OCI-LY1 (cell line): Measurements from ENCODE around the gene UTRN.

Source experiments
- H2AFZ ChIP-seq: fragments of 200-600 bp; sonication (generic), shearing (Covaris generic); 2 replicates; pipeline ENCODE4 v1.6.0; 2014; ENCODE audit warnings: antibody characterized with exemption, mild to moderate bottlenecking, low read length
- H3F3A ChIP-seq: fragments of 200-600 bp; sonication (generic), shearing (Covaris generic); 2 replicates; pipeline ENCODE4 v1.6.0; 2014; ENCODE audit warnings: mild to moderate bottlenecking, antibody characterized with exemption, low read length, moderate library complexity; ENCODE audit not compliant: insufficient read depth
- H3K27ac ChIP-seq: fragments of 200-600 bp; sonication (generic); 2 replicates; pipeline ENCODE4 v1.5.1; 2014; ENCODE audit warnings: low read length, mixed run types, mild to moderate bottlenecking, low read depth; ENCODE audit not compliant: poor library complexity, severe bottlenecking
- H3K27me3 ChIP-seq: fragments of 200-600 bp; sonication (generic); 2 replicates; pipeline ENCODE4 v1.6.0; 2014; ENCODE audit warnings: antibody characterized with exemption, mild to moderate bottlenecking, low read length, moderate library complexity; ENCODE audit not compliant: insufficient read depth
- H3K36me3 ChIP-seq: fragments of 200-600 bp; sonication (generic); 2 replicates; pipeline ENCODE4 v1.6.1; 2014; ENCODE audit warnings: mild to moderate bottlenecking, antibody characterized with exemption, low read length, moderate library complexity, mixed read lengths; ENCODE audit not compliant: insufficient read depth
- H3K4me1 ChIP-seq: fragments of 200-600 bp; sonication (generic); 2 replicates; pipeline ENCODE4 v1.5.1; 2014; ENCODE audit warnings: mild to moderate bottlenecking, low read length, moderate library complexity; ENCODE audit not compliant: insufficient read depth, severe bottlenecking
- H3K4me2 ChIP-seq: fragments of 200-600 bp; sonication (generic), shearing (Covaris generic); 2 replicates; pipeline ENCODE4 v1.6.1; 2014; ENCODE audit warnings: low read length
- H3K4me3 ChIP-seq: fragments of 200-600 bp; sonication (generic); 2 replicates; pipeline ENCODE4 v1.5.1; 2014; ENCODE audit warnings: low read length, low read depth, mild to moderate bottlenecking, mixed read lengths; ENCODE audit not compliant: poor library complexity, severe bottlenecking
- H3K79me2 ChIP-seq: fragments of 200-600 bp; shearing (Covaris generic); 2 replicates; pipeline ENCODE4 v1.6.1; 2016; ENCODE audit warnings: mixed run types, low read length, mixed read lengths; ENCODE audit not compliant: insufficient read depth
- H3K9ac ChIP-seq: fragments of 200-600 bp; sonication (generic), shearing (Covaris generic); 2 replicates; pipeline ENCODE4 v1.6.1; 2014; ENCODE audit warnings: mild to moderate bottlenecking, low read length, mixed read lengths
- H3K9me2 ChIP-seq: fragments of 200-600 bp; sonication (generic), shearing (Covaris generic); 2 replicates; pipeline ENCODE4 v1.6.1; 2014; ENCODE audit warnings: low read depth, mild to moderate bottlenecking, low read length, mixed read lengths
- H3K9me3 ChIP-seq: fragments of 200-600 bp; shearing (Covaris generic); 2 replicates; pipeline ENCODE4 v1.6.1; 2014; ENCODE audit warnings: low read length, mixed read lengths
- H4K20me1 ChIP-seq: fragments of 200-600 bp; sonication (generic), shearing (Covaris generic); 2 replicates; pipeline ENCODE4 v1.6.0; 2016; ENCODE audit warnings: mild to moderate bottlenecking, low read length; ENCODE audit not compliant: insufficient read depth
- CTCF ChIP-seq: fragments of 200-600 bp; sonication (generic), shearing (Covaris generic); IDR thresholded peaks from 2 replicates; pipeline ENCODE4 v1.5.1; 2017; ENCODE audit warnings: mild to moderate bottlenecking, antibody characterized with exemption, low read length, moderate library complexity, mixed read lengths
- EZH2 ChIP-seq: fragments of 200-600 bp; sonication (generic), shearing (Covaris generic); IDR thresholded peaks from 2 replicates; pipeline ENCODE4 v1.8.0; 2017; ENCODE audit warnings: borderline replicate concordance, mixed run types, mild to moderate bottlenecking, antibody characterized with exemption, low read length, moderate library complexity, mixed read lengths

Gene UTRN

GRCh38 chr6:144292372-144292771 is 7.2 kb downstream of the UTRN start:
- H3K27me3 ChIP-seq = no peaks in the 10 kb centered on the region
- H3K9me2 ChIP-seq = no peaks in the 10 kb centered on the region
- no peak overlapping the region for H3K9ac ChIP-seq
- no peaks in the 10 kb centered on the region for H4K20me1 ChIP-seq
- H3K4me2 ChIP-seq = no peak overlapping the region
- H3K27ac ChIP-seq = no peak overlapping the region
- H2AFZ ChIP-seq = no peak overlapping the region
- H3F3A ChIP-seq = no peaks in the 10 kb centered on the region
- no peaks in the 10 kb centered on the region for H3K36me3 ChIP-seq
- TF ChIP-seq EZH2 = no peak
- TF ChIP-seq CTCF = no peak
- H3K4me1 ChIP-seq = no peaks in the 10 kb centered on the region
- no peak overlapping the region for H3K4me3 ChIP-seq
- no peaks in the 10 kb centered on the region for H3K9me3 ChIP-seq
- no peaks in the 10 kb centered on the region for H3K79me2 ChIP-seq

GRCh38 chr6:144294016-144294415 is 8.9 kb downstream of the UTRN start:
- no peaks in the 10 kb centered on the region for H3K9me2 ChIP-seq
- H3K4me2 ChIP-seq = no peak overlapping the region
- H3K9ac ChIP-seq = no peak overlapping the region
- H3K27ac ChIP-seq = no peak overlapping the region
- no peak overlapping the region for H3K4me3 ChIP-seq
- no peaks in the 10 kb centered on the region for H3K4me1 ChIP-seq
- H3K9me3 ChIP-seq = no peaks in the 10 kb centered on the region
- H4K20me1 ChIP-seq = no peaks in the 10 kb centered on the region
- no peaks in the 10 kb centered on the region for H3F3A ChIP-seq
- no peak for TF ChIP-seq EZH2
- TF ChIP-seq CTCF = no peak
- H3K36me3 ChIP-seq = no peaks in the 10 kb centered on the region
- no peak overlapping the region for H2AFZ ChIP-seq
- H3K79me2 ChIP-seq = no peaks in the 10 kb centered on the region
- no peaks in the 10 kb centered on the region for H3K27me3 ChIP-seq

- Histone ChIP-seq H3F3A (no peaks in the 10 kb centered on the region), H3K4me3 (no peak overlapping the region), H3K9me2 (no peaks in the 10 kb centered on the region), H4K20me1 (no peaks in the 10 kb centered on the region), H3K27me3 (no peaks in the 10 kb centered on the region), H3K4me2 (no peak overlapping the region), H3K9me3 (no peaks in the 10 kb centered on the region), H3K27ac (no peak overlapping the region), H3K4me1 (no peaks in the 10 kb centered on the region), H2AFZ (no peak overlapping the region), H3K79me2 (no peaks in the 10 kb centered on the region), H3K9ac (no peak overlapping the region), H3K36me3 (no peaks in the 10 kb centered on the region)
- TF ChIP-seq EZH2 (no peak), CTCF (no peak)
Observed at GRCh38 chr6:144295211-144295610, 10.1 kb downstream of the UTRN start.
